Measurements from ENCODE around the gene KDELR3. TPM values are rescaled to one million over a fixed set of nuclear protein-coding genes. Genes with fewer than 3 reads are reported as not detected.
A peak's percentile ranks its signal among the peaks of the same experiment; 100 is the strongest.

Gene KDELR3
- total and polyA plus RNA-seq, 10 of the 15 experiments (the other 5 are each of a cell fraction or from before 2014, with no cell fraction given): 0.15 to 0.98 (median 0.25) TPM; not detected in 1

DNA sequence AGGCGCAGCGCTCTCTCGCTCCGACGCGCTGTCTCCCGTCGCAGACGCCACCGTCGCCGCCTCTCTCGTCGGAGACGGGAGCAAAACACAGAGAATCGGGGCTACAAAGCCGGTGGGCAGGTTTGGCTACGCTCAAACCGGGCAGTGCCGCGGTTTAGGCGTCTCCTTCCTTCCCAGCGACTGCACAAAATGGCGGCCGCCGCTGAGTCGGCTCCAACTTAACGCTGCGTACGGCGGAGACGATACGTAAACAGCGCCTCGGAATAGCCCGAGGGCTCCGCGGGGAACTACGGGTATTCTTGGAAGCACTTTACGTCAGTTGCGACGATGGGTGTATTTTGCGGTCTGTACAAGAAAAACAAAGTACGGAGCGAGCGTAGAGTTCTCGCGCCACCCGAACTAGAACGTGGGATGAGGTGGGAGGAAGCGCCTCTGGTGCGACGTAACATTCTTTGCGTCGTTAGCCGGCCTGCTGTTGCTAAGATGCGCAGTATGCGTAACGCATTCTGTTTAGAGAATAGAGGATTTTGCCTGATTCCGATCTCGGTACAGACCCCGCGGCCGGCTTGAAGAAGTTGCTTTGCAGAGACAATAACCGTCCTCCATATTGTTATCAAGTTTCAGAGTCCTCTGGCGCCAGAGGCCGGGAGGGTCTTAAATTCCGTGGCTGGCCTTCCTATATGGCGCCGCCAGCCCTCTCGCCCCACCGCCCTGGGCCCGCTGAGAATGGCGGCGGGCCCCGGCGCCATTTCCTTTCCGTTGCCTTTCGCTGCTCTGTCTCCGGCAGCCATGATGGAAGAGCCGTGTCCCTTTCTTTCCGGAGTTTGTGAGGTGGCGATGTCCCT lies 38.4 kb downstream of the KDELR3 start, which contains the start of gene DDX17:
TSS of gene DDX17 (minus strand) at position 194 of the 845 bp plus-strand sequence.
- Histone ChIP-seq H3K9ac (ENCODE audit: control insufficient read depth, insufficient read depth, low read length) (peak within 1 kb of the TSS; percentile 100), H3K9me3 (replicated peaks; ENCODE audit: control insufficient read depth, insufficient read depth, low read length) (no peaks in the 10 kb centered on the region), H3K4me1 (ENCODE audit: control insufficient read depth, insufficient read depth, low read length) (no peaks in the 10 kb centered on the region; the same call in none of the 2 replicates), H2AFZ (ENCODE audit: control insufficient read depth, low read depth, low read length) (peak within 1 kb of the TSS; percentile 74), H3K27ac (ENCODE audit: control insufficient read depth, insufficient read depth) (peak within 1 kb of the TSS; percentile 86), H3K36me3 (ENCODE audit: control insufficient read depth in 2 of 2, insufficient read depth in 2 of 2, low read length in 1 of 2) (peaks cover 0 to 20% of the 10 kb centered on the region in 2 experiments; a peak in 3 of 4 replicates), H4K20me1 (ENCODE audit: control insufficient read depth, insufficient read depth) (0 out of 2 replicates have a peak, but pooled peaks cover 3% of the 10 kb centered on the region), H3K27me3 (replicated peaks in 1 of 2; ENCODE audit: control insufficient read depth in 2 of 2, insufficient read depth in 2 of 2, low read length in 1 of 2) (no peaks in the 10 kb centered on the region), H3K4me2 (ENCODE audit: control insufficient read depth, insufficient read depth) (peak within 1 kb of the TSS; percentile 88), H3K4me3 (peak within 1 kb of the TSS; percentile 96), H3K79me2 (ENCODE audit: control insufficient read depth, insufficient read depth, low read length) (peaks cover 48% of the 10 kb centered on the region)
- DNase-seq (ENCODE audit: low read depth, low spot score) (peak; percentile 92), FAIRE-seq (peak; percentile 96), ATAC-seq (peak; percentile 84)
- ChIA-PET CTCF (interaction anchor here (1.0 to 1.6 kb wide), 2 partner anchors 66 to 454 kb away, joined by 4 read pairs; no protein-coding TSS in a partner anchor), POLR2A (no interaction called here), RAD21 (ENCODE audit: unreplicated experiment) (no interaction called here), SMC1A (ENCODE audit: uncharacterized antibody, unreplicated experiment) (interaction anchor here (1.1 kb wide), 1 partner anchor 10 kb away, joined by 3 read pairs; no protein-coding TSS in a partner anchor)
- 1% methylated on average over 74 of the region's 83 CpGs for WGBS (ENCODE audit: insufficient coverage, insufficient replicate concordance, low lambda C conversion rate, missing lambda C conversion rate)
- in situ Hi-C loops (cut with MboI): no loop called here
- intact Hi-C loops (cut with micrococcal nuclease; ENCODE audit: unreplicated experiment): loop anchor here (10.0 kb wide), 1 partner anchor 198 kb away; the partner anchor contains the start of genes GTPBP1 and JOSD1
- TSS peak; percentile 97 for BruUV-seq (replicated peaks)
- TF ChIP-seq CHD2 (IDR thresholded peaks at IDR 0.05; ENCODE audit: borderline replicate concordance, low read depth, low read length) (peak; percentile 10; the same call in 1 of the 2 replicates), E2F4 (IDR thresholded peaks at IDR 0.05; ENCODE audit: low read depth, low read length) (no peak), EP300 (IDR thresholded peaks at IDR 0.05; ENCODE audit: borderline replicate concordance in 1 of 2, control insufficient read depth in 1 of 2, low read depth in 2 of 2, low read length in 2 of 2) (no peak), ZNF217 (IDR thresholded peaks at IDR 0.05) (peak; percentile 99), TAF1 (IDR thresholded peaks at IDR 0.05; ENCODE audit: borderline replicate concordance, low read depth, low read length) (peak; percentile 93), BACH1 (IDR thresholded peaks at IDR 0.05; ENCODE audit: borderline replicate concordance) (peak; percentile 33; the same call in 1 of the 2 replicates), POLR2AphosphoS2 (IDR thresholded peaks at IDR 0.05; ENCODE audit: low read depth, low read length) (0 out of 2 replicates have a peak, but pooled peaks have one; percentile 57), IKZF1 (conservative IDR thresholded peaks at IDR 0.05) (0 out of 2 replicates have a peak, but pooled peaks have one; percentile 48), ZNF207 (IDR thresholded peaks at IDR 0.05; ENCODE audit: borderline replicate concordance) (peak; percentile 93; the same call in 1 of the 2 replicates), STAT1 (conservative IDR thresholded peaks at IDR 0.05) (peak; percentile 74; the same call in 1 of the 2 replicates), NR2C1 (IDR thresholded peaks at IDR 0.05) (peak; percentile 80), ELK1 (IDR thresholded peaks at IDR 0.05; ENCODE audit: low read depth, low read length) (no peak), ZNF592 (IDR thresholded peaks at IDR 0.05) (peak; percentile 88)
- TF ChIP-seq, protein P1, sequence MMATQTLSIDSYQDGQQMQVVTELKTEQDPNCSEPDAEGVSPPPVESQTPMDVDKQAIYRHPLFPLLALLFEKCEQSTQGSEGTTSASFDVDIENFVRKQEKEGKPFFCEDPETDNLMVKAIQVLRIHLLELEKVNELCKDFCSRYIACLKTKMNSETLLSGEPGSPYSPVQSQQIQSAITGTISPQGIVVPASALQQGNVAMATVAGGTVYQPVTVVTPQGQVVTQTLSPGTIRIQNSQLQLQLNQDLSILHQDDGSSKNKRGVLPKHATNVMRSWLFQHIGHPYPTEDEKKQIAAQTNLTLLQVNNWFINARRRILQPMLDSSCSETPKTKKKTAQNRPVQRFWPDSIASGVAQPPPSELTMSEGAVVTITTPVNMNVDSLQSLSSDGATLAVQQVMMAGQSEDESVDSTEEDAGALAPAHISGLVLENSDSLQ (IDR thresholded peaks at IDR 0.05): peak; percentile 41; the same call in 1 of the 2 replicates
